Brain microvascular endothelial cell (primary cell): ENCODE measurements around the gene KLC3.
A peak's percentile ranks its signal among the peaks of the same experiment; 100 is the strongest.

ENCODE experiments used
- DNase-seq: peaks from one replicate; pipeline ENCODE4 v3.0.0-alpha.2; 2020
- H3K27ac ChIP-seq: fragments of 250-450 bp; sonication (Bioruptor Pico); 2 replicates; pipeline ENCODE4 v1.5.1; 2020; ENCODE audit warnings: mild to moderate bottlenecking, moderate library complexity
- H3K27me3 ChIP-seq: fragments of 250-450 bp; sonication (Bioruptor Pico); replicated peaks from 2 replicates; pipeline ENCODE4 v1.5.1; 2020; ENCODE audit warnings: mild to moderate bottlenecking
- H3K36me3 ChIP-seq: fragments of 250-450 bp; sonication (Bioruptor Pico); replicated peaks from 2 replicates; pipeline ENCODE4 v1.5.1; 2020; ENCODE audit warnings: mild to moderate bottlenecking
- H3K4me3 ChIP-seq: 2 replicates; pipeline ENCODE4 v1.5.1; 2011; ENCODE audit warnings: low read depth, mild to moderate bottlenecking, control low read depth, low read length, moderate library complexity
- CTCF ChIP-seq: IDR thresholded peaks from 2 replicates; pipeline ENCODE4 v1.5.1; 2011; ENCODE audit warnings: low read depth, mild to moderate bottlenecking, moderate library complexity, low read length, control low read depth, inconsistent platforms; ENCODE audit errors: missing control alignments
- in situ Hi-C: cut with HindIII; loops from 2 replicates; pipeline ENCODE4 v1.10.0; 2017; ENCODE audit warnings: low sequenced_read_pairs, low pct_ligation_motif_present

The KLC3 gene

GRCh38 chr19:45322311-45322710 lies 18.2 kb upstream of the KLC3 start:
- Histone ChIP-seq H3K27ac (no peak overlapping the region), H3K4me3 (no peak overlapping the region), H3K27me3 (peaks cover 7% of the 10 kb centered on the region), H3K36me3 (no peaks in the 10 kb centered on the region)
- in situ Hi-C loops = no loop called here
- no peak for DNase-seq
- TF ChIP-seq CTCF = no peak

- in situ Hi-C loops = no loop called here
- Histone ChIP-seq H3K27me3 (peaks cover 7% of the 10 kb centered on the region), H3K4me3 (peak within 1 kb of the TSS; percentile 34), H3K36me3 (no peaks in the 10 kb centered on the region), H3K27ac (no peak within 1 kb of the TSS)
- no peak for DNase-seq
- no peak for TF ChIP-seq CTCF
These were observed 17.7 kb upstream of the KLC3 start, which contains the start of gene CKM for GRCh38 chr19:45322744-45323281. Gene CKM (minus strand): TSS chr19:45322875. CDS start chr19:45319713, 3,162 bp downstream.

GRCh38 chr19:45323671-45324081 lies 16.9 kb upstream of the KLC3 start:
- no peak for DNase-seq
- Histone ChIP-seq H3K36me3 (no peaks in the 10 kb centered on the region), H3K27ac (no peak overlapping the region), H3K4me3 (peak overlapping the region; percentile 34), H3K27me3 (peaks cover 7% of the 10 kb centered on the region)
- no peak for TF ChIP-seq CTCF
- in situ Hi-C loops = no loop called here

- no peak for TF ChIP-seq CTCF
- H3K36me3 ChIP-seq = no peaks in the 10 kb centered on the region
- peaks cover 7% of the 10 kb centered on the region for H3K27me3 ChIP-seq
- in situ Hi-C loops = no loop called here
- H3K4me3 ChIP-seq = no peak overlapping the region
- no peak for DNase-seq
- no peak overlapping the region for H3K27ac ChIP-seq
These were observed 16.1 kb upstream of the KLC3 start for GRCh38 chr19:45324349-45324907.

- TF ChIP-seq CTCF = no peak
- H3K27me3 ChIP-seq = peaks cover 7% of the 10 kb centered on the region
- no peak for DNase-seq
- in situ Hi-C loops = no loop called here
- no peak overlapping the region for H3K4me3 ChIP-seq
- H3K36me3 ChIP-seq = no peaks in the 10 kb centered on the region
- H3K27ac ChIP-seq = no peak overlapping the region
These were observed 13.0 kb upstream of the KLC3 start for GRCh38 chr19:45327404-45328143.

GRCh38 chr19:45331411-45331810 lies 9.1 kb upstream of the KLC3 start:
- Histone ChIP-seq H3K36me3 (no peaks in the 10 kb centered on the region), H3K4me3 (no peak overlapping the region), H3K27ac (no peak overlapping the region), H3K27me3 (no peaks in the 10 kb centered on the region)
- DNase-seq = no peak
- in situ Hi-C loops = no loop called here
- no peak for TF ChIP-seq CTCF
